Stimulated activated CD4-positive, alpha-beta T cell treated with anti-CD3 and anti-CD28 coated beads, Interleukin-4, amount 100 ng/mL, for 24 hours (primary cell): ENCODE measurements around the gene CACNA1S.

Source experiments
- DNase-seq: peaks from one replicate; pipeline ENCODE4 v3.0.0-alpha.2; 2020

Gene CACNA1S

DNA sequence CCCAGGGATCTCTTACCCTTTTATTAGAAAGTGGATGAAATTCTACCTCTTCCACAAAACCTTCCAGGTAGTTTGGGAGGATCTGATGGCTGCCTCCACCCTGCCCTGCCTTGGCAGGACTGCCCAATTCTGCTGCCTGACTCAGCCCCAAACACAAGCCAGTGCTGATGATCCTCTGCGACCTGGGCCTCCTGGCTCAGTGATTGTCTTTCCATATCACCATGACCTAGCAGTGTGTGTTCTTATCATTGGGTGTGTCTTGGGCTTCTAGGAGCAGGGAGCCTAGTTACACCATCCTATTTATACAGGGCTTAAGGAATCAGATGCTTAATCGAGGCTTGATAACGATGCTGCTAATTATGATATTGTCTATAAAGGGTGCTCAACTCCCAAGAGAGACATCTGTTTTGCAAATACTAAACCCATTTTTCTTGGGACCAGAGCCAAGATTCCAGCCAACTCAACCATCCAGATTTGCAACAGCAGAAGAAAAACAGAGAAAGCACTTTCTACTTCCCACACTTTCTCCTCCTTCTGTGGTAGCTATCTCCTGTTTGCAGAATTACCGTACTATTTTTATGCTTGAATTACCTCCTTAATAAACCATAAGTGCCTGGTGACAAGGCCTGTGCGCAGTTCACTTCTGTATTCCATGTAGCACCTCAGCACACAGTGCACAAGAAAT, 52.2 kb downstream of the CACNA1S start:
- no peak for DNase-seq

DNA sequence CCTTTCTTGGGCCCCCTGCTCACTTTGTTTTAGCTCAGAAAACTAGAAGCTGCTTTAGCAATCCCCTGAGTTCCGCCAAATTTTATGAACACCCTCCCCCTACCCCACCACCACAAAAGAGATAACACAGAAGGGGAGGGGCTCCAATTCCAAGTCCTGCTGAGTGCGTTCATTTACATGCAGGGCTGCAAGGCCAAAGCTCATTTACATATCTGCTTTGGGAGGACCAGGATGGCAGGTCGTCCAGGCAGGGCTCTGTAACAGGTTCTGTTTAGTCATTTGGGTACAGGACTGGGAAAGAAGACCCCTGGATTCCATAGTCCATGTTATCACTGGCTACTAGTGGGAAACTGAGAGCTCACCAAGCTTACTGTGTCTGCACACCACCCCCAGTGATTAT, 52.8 kb downstream of the CACNA1S start:
- DNase-seq: no peak

DNA sequence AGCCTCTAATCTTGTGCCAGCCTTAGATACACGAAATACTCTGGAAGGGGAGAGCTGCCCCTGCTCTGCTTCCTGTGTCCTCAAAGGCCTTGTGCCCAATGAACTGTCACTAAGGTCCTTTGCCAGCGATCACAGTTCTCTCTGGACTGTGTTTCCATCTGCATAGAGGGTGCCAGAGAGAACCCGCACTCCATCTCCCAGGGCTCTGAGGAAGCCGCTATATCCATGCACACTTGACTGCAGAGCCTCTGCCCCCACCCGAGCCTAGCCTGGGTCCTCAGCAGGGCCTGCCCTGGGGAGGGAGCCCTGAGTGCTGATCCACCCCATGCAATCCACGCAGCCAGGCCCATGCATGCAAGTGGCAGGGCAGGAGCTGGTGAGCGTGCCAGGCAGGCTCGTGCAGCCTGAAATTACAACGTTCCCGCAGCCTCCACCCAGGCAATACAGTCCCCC, 58.1 kb downstream of the CACNA1S start:
- no peak for DNase-seq

DNA sequence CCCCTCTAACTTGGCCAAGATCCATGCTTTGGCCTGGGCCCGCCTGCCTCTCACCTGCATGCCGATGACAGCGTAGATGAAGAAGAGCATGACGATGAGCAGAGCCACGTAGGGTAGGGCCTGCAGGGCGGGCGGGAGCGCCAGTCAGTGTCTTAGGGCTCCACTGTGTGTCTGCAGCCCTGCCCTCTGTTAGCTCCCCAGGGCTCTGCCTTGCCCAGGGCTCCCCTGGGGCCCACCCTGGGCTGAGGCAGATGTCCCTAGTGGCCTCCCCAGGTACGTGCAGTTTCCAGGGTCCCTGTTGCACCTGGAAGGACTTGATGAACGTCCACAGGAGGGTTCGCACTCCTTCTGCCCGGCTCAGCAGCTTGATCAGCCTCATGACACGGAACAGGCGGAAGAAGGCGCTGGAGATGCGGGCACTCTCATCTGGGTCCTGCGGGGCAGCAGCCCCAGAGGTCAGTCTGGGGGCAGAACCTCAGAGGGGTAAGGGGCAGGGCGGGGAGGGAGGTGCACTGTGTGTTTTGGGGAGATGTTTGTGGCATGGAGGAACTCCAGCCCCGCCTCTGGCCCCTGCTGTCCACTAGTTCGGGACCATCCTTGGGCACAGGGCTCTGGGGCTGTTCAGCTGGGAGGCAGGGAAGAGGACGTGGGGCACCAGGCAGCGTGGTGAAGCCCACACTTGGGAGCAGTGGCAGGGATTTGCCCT, 58.9 kb downstream of the CACNA1S start:
- DNase-seq: no peak

DNA sequence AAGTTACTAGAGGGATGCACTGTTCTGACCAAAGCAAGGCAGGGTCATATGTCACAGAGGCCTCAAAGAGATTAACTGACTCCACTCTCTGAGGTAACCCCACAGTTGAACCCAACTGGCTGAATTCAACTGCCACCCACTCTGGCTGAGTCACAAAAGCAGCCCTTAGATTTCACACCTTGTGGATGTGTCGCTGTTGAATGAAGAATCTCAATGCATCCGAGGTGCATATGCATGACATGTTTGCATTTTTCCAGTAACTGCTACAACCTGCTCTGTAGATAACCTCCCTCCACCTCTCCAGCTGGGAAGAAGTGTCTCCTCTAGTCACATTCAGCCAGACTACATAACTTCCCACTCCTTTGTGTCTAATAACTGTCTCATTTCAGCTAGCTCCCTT, 60.8 kb downstream of the CACNA1S start:
- no peak for DNase-seq

DNA sequence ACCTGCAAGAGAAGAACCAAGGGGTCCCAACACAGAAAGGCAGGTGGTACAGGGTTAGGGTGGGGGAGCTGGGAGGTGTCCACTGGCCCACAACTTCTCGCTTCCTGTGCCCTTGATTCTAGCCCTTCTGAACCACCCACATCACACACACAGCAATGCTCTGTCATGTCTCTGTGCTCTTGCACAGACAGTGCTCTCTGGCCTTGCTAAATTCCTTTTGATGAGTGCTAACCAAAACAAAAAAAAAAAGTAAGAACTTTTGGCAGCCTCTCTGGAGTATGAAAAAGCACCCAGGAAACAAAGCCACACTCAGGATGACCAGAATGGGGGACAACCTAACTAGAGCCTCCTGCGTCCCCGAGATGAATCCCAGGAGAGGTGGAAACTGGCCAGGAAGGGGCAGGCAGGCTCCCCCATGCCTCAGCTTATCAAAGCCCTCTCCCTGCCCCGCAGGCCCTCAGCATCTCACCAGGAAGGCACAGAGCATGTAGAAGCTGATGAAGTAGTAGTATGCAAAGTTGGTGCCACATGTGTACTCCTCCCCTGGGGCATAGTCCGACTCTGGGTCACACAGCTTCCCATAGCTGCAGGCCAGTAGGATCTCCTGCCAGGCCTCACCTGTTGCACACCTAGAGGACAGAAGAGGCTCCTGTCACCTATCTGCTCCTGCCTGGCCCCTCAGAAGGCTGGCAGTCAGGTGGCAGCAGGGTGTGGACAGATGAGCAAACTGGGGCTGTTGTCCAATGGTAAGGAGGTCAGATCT, 61.5 kb downstream of the CACNA1S start:
- no peak for DNase-seq

DNA sequence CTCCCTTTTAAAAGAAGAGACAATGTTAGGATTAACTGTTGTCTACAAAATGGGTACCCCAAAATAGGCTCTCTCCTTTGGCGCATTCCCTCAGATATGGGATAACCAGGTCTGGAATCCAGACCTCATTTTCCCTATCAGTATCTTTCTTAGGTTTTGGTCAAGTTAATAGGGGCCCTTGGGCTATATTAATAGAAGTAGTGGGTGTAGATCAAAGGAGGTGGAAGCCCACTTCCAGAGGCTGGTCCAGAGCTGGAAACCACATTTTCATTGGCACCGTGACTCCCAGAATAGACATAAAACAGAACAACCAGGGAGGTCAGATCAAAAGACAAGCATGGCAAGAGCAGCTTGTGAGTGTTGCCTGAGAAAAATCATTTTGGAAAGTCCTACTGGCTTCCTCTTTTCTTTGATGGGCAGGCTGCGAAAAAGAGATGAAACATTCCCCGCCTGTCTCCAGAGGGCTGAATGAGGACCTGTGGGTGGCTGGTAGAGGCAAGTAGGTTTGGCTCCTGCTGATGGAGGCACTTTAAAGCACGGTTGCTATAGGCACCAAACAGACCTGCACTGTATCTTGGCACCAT, 62.9 kb downstream of the CACNA1S start:
- DNase-seq: no peak

DNA sequence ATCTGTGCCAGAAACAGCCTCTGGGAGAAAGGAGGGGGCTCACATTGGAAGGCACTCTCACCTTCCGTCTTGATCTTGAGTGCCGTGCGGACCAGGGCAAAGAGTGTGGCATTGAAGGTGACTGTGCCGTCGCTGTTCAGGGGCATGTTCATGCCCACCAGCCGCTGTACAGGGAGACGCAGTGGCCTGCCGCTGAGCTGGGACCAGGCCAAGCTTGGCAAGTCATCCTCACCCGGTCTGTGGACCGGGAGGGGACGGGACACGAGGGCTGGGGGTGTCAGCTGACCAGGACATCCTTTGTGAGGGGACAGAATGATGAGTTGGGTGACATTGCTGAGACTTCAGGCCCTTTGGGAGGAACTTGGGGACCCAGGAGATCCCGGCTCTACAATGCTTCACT, 63.7 kb downstream of the CACNA1S start:
- no peak for DNase-seq

DNA sequence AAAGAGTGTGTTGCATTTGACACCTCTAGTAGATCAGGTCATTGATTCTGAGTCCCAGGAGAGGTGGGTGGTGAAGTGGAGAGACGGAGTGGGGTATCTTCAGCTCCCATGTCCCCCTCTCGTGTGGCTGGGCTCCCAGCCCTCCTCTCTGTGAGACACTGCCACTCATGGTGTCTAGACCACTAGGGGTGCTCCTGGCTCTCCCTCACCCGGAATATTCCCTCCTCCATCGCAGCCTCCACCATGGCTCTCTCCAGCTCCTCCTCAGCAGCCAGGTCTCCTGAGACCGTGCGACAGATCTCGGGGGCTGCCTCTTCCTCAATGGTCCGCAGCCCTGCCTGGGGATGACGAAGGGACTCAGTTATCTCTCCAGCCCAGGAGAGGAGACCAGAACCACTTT, 68.1 kb downstream of the CACNA1S start:
- no peak for DNase-seq

DNA sequence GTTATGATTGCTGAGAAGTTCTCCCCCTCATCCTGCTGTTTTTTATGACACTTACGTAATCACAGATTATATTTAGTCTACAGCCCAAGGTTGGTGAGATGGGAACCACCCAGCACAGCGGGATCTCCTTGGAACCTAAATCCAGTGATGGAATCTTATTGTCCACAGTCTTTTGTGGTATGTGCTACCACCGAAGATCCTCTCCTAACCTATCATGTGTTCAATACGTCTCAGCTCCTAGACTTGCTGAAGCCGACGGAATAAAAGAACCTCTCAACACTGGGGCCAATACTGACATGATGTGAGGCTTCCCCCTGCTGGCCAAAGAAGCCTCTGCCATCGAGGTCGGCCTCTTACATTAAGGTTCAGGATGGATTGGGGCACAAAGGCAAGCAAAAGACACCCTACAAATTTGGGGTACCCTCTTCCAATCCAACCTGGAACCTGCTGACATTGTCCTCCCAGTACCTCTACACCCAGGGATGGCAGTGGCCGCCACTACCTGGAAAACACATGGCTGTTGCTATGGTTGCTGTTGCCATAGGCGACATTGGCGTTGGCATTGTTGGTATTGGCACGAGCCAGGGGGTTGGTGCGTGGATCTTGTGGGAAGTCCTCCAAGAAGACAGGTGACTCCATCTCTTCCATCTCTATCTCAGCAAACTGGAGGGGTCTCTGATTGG, 69.3 kb downstream of the CACNA1S start:
- DNase-seq: peak; percentile 74

DNA sequence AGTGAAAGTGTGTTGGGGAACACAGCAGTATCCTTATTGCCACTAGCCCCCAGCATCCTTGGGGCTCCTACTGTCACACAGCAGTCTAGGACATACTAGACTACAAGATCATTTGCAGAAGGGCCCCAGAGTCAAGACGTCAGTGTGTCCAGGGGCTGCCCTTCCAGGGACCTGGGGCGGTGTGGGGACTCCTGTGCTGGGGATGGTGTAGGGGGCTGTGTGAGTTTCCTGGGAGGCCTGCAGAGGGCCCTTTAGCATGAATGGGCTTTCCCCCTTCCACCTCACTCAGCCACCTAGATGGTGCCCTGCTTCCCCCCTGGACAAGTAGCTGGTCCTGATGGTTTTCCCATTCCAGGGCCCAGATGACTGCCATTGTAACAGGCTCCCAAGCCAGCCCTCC, 71.2 kb downstream of the CACNA1S start:
- DNase-seq: no peak

DNA sequence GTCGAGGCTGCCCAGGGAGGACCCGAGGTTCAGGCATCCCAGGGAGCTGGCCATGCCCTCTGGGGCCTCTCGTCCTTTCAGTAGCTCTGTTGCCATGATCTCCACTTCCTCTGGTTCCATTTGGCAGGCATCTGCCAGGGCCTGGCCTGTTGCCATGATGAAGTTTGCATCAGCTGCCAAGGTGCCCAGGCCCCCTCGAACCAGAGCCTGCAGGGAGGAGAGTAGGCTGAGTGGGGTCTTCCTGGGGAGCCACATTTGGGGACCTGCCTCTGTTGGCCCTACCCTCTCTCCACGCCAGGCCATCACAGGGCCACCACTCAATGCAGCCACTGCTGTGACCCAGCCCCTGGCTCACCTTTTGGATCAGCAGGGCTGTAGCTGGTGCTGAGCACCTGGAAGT, 72.3 kb downstream of the CACNA1S start:
- DNase-seq: no peak

DNA sequence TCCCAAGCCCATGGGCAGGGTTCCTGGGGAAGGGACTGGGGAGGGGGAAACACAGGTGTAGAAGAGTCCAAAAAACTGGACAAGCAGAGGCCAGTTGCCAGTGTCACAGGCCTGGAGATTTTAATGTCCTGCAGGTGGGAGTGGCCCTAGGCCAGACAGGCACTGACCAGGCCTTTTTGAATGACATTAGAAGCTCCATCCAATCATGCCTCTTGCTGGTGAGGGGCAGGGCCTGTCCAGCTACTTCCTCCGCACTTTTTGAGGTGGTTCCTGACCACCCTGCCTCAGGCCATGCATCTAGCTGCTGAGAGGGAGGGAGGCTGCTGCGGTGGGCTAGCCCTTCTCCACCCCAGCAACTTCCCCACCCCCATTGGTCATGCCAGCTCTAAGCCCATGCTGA, 72.8 kb downstream of the CACNA1S start:
- no peak for DNase-seq

DNA sequence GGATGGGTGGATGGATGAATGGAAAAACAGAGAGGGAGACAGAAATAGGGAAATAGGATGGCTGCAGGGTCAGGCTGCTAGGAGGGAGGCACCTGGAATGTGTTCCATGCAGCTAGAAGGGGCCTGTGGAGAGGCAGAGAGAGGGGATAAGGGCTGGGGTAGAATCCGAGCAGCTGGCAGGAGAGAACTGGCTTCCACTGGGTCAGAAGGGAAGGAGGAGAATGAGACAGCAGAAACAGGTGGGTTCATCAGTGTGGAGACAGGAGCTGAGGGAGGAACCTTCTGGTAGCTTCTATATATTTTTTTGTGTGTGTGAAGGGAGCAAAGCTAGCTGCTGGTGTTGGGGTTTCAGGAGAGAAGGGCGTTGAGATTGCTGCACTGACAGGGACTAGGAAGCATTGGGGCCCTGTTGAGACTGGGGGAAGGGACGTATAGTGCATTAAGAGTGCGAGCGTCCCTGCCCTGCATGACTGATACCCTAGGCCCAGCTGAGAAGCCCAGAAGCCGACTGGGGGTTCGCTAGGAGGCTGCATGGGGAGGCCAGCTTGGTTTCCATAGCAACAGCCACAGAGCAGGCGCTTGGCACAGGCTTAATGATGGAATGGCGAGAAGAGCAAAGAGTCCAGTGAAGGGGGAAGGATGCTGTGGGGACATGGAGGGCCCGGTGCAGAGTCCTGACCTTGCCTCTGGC, 73.9 kb downstream of the CACNA1S start:
- DNase-seq: no peak

DNA sequence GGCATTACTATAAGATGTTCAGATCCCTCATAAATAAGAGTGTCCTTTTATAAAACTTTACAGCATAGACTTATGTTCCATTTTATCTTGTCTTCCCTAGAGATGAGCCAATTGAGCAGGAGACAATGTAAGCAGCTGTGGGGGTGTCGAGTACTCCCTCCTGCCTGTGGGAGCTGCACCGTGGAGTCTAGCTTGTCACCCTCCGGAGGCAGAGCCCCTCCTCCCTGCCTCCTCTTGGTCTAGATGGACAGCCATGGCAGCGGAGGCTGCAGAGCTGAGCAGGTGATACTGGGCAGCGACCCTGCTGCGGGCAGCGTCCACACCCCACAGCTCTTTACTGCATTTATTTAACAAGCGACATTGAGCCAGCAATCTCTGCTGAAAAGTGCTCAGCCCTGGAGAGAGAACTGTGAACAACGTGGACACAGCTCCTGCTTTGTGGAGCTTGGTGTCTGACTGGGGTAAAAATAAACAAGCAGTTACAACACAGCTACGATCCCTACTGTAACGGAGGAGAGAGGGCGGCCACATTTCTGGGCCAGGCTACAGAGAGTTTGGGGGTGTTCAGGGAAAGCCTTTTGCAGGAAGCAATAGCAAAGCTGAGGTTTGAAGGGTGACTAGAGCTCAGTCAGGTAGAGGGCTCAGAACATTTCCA, 75.9 kb downstream of the CACNA1S start:
- DNase-seq: no peak

DNA sequence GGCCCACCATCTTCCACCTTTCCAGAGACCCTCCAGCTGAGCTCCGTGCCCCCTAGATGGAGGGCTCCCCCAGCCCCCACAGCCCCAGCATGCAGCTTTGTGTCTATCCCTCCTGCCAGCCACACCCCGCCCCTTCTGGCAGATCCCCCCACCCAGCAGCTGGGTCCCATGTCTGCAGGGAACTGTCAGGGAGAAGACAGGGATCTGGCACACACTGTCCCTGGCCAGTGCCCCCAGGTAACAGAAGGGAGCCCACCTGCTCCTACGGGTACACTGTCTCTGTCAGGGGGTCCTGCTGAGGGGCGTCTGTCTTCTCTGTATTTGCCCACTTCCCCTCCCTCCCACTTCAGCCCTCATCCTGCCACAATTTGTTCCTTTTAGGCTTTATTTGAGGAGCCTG, 77.6 kb downstream of the CACNA1S start:
- no peak for DNase-seq

DNA sequence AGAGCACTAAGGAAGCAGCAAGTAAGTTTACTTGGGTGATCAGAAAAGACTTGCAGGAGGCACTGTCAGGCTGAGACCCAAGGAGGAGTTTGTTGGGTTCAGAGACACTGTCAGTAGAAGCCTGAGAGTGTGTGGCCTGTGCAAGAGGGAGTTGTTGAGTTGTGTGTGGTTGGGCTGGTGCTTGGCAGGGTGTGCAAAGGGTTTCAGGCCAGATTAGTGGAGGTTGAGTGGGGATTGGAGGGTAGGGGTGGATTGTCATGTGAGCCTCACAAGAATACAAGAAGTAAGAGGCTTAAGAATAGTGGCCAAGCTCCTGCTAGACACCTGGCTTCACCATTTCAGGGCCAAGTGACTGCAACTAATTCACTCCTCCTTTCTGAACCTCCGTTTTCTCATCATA, 79.8 kb downstream of the CACNA1S start:
- DNase-seq: no peak

DNA sequence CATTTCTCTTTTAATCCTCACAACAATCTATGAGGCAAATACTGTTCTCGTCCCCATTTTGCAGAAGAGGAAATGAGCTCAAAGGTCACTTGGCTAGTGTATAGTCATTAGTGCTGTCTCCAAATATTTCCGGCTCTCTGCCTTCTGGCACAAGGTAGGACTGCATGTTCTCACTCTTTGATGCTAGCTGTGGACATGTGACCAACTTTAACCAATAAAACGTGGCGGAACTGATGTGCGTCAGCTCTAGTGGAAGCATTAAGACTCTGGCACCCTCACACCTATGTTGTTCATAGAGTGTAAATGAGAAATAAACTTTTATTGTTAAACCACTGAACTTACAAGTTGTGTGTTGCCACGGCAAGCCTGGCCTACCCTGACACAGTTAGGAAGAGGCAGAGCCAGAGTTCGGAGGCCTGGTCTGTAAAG, 83.8 kb downstream of the CACNA1S start:
- DNase-seq: no peak

DNA sequence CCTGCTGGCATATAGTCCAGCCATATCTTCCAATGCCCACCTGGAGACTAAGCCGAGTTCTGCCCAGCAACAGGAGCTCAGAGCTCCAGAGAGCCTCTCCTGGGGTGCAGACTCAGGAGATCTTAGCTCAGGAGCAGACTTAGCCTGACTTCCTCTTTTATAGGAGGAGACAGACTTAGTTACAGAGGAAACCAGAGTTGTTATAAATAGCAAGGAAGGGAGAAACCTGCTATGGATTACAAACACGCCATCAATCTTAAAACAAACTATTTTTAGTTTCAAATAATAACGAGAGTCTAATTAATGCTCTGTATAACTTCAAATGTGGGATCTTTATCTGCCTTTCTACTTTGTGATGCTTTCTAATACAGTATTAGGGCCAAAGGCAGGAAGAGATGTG, 85.4 kb downstream of the CACNA1S start:
- DNase-seq: no peak

DNA sequence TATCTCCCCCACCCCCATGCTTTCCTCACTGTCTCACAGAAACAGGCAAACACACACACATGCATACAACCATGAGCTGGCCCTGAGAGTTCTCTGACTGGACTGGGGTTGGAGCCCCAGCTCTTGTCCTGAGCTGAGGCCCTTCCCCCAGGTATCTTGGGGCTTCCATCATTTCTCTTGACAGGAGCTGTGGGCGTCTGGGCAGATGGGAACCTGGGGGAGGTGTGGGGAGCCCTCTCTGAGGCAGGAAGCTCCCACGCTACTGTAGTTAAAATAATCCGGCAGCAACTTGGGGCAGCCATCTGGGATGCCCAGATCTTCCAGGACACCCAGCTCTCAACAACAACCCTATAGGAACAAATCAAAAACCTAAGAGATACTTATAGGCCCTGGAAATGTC, 86.0 kb downstream of the CACNA1S start:
- DNase-seq: no peak

DNA sequence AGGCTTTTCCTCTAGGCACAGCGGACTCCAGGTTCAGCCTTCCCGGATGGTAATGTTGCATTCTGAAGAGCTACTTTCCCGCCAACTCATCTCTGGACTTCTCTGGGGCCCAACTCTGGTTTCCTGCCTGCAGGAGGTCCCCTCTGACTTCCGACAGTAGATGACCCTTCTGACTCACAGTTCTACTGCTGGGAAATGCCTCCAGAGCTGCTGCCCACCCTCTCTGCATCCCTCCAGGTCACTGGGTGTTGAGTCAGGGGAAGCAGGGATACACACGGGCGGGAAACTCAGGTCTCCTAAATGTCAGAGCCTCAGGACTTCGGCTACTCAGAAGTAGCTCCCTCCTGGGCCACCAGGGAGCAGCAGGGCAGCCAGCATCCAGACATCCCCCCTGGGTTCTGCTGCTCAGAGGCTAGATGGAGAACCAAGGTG, 86.6 kb downstream of the CACNA1S start:
- DNase-seq: no peak

DNA sequence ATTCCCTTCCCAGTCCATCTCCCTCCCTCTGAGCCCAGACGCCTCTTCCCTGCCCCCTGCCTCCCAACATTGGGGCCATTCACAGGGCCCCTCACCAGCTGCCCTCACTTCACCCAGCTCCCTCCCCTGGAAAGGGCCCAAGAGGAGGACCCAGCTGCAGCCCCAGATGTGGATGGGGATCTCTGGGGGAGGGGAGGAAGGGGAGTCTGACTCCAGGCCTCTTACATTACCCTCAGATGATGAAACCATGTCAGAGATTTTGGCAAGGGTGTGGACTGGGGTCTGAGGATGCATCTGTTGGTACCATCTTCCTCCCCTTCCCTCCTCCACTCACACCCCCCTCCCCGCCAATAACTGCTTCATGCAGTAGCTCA, 87.6 kb downstream of the CACNA1S start:
- no peak for DNase-seq
